ENCODE results near the gene GPR35.
"Not testable (repeated sequence)": the region's sequence is repeated elsewhere in the genome, so short reads cannot be mapped to it uniquely, and the experiment has no call there.

Gene GPR35

DNA sequence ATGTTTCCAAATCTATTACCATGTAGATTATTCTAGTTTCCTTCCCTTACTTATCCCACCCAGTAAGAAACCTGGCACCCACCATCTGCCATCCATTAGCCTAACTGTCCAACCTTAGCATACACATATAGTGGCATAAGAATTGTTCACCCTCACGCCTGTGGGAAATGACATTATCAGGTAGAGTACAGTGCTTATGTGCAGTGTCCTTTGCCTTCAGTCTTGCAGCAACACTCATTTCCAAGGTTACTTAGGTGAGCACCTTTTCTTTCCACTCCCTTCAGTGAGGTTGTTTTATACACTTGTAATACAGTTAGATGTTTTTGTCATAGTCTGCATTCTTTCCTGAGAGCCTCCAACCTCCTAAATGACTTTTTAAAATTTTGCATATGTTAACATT lies 39.3 kb downstream of the GPR35 start:
- no peak for DNase-seq

DNA sequence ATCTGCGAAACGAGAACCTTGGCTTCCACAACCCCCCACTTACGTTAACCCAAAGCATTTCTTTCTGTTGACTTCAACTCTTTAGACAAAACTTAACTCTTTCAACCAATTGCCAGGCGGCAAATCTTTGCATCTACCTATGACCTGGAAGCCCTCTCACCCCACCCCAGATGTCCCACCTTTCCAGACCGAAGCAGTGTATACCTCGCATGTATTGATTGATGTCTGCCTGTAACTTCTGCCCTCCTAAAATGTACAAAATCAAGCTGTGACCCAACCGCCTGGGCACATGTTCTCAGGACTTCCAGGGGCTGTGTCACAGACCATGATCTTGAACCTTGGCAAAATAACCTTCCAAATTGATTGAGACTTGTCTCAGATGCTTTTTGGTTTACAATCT lies 45.1 kb downstream of the GPR35 start:
- no peak for DNase-seq

DNA sequence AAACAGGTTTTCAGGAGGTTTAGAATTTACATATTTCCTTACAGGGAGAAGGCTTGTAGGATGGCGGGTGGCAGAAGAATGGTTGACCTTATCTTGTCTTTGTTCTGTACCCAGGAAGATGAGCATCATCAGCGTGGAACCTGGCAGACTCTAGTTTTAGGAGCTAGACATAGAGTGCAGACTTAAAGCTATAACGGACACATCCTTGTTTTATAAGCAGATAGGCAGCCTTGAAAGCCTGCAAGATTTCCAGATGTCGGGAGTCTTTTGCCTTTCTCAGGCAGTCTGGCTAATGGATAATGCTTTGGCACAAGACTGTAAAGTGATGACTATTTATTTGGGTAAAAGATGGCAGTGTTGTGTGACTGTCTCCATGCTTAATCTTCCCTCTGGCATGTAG lies 45.7 kb downstream of the GPR35 start:
- no peak for DNase-seq

DNA sequence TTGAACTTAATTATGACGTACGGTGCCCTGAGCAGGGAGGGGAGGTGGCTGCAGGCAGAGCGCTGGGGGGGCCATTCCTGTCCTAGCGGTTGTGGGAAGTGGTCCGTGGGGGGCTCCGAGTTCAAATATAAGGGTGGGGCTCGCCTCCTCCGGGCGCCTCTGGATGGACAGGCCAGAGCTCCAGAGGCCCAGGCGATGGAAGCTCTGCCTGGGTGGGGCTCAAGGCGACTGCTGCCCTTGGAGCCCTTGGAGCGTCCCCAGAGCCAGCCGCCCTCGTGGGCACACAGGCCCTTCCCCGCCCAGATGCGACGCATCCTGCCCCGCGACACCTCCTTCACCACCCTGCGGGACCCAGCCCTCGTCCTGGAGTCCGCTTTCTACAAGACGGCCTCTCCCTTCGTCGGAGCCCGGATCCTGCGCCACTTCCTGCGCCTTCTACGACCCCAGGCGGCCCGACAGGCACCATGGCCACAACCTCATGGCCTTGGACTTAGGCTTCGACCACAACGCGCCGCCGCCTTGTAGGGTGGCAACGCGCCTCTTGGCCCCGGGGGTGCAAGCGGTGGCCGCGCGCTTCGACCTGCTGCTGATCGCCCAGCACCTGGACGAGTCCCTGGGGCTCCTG lies 46.9 kb downstream of the GPR35 start:
- DNase-seq = no peak

DNA sequence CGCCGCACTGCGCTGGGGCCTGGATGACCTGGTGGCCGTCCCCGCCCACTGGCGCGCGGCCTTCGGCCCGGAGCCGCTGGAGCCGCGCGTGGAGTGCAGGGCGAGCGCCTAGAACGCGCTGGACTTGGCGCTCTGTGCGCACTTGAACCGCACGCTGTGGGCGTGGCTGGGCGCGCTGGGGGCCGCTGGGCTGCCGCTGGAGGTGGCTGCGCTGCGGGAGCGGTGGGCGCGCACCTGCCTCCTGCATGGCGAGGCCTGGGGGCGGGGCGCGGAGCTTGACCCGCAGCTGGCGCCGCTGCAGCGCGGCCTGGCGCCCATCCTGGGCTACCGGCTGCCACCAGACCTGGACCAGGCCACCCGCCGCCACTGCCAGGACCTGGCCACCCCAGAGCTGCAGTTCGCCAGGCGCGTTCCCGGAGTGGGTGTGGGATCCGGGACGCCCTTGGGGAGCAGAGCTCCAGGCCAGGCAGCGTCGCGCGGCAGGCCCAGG lies 47.5 kb downstream of the GPR35 start:
- DNase-seq = no peak

DNA sequence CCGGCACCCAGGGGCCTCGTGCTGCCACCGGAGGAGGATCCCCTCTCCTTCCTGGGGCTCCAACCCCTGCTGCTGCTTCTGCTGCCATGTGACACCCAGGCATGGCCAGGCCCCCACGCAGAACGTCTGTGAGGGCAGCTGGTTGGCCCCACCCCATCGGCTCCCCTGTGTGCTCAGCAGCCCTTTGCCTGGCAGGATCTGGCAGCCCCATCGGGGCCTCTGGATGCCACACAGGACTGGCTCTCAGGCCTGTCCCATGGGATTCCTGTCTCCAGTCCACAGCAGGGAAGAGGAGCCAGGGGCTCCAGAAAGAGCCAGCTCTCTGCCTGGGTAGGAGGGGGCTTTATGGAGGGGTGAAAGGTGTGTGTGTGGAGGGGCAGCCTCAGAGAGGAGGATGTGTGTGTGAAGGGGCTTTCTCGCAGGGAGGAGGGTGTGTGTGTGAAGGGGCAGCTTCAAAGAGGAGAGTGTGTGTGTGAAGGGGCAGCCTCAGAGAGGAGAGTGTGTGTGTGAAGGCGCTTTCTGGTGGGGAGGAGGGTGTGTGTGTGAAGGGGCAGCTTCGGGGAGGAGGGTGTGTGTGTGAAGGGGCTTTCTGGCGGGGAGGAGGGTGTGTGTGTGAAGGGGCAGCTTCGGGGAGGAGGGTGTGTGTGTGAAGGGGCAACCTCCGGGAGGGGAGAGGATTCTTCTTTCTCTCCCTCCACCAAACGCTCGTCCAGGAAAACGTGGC lies 49.3 kb downstream of the GPR35 start:
- DNase-seq = not testable (repeated sequence)

DNA sequence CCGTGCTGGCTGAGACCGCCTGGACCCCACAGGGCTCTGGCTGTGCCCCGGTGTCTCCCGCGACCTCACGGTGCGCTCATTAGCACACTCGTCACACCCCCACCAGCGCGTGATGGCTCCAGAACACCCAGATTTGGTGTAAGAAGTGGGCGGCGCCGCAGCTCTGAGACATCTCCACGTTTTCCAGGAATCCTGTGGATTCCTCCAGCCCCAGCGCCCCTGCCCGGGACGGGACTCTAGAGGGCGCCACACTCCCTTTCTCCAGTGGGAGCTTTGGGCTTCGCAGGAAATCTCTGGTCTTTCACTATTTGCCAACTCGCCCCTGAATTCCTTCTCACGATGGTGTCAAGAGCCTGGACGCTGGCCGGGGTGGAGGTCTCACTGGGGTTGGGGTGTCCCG lies 50.1 kb downstream of the GPR35 start:
- not testable (repeated sequence) for DNase-seq

DNA sequence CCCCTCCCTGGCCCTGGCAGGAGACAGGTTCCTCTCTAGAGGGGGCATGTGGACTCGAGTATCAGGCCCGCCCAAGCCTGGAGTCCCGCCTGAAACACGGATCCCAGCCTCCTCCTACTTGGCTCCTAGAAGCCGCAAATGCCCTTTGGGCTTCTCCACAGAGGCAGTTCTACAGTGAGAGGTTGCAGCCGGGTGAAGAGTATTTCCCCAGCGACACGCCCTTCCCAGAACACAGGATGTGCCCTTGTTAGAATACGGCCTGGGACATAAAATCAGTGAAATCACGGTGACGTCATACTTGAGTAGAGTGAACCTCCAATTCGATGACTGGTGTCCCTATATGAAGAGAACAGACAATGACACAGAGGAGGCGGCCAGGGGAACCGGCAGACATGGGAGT lies 52.8 kb downstream of the GPR35 start:
- not testable (repeated sequence) for DNase-seq

DNA sequence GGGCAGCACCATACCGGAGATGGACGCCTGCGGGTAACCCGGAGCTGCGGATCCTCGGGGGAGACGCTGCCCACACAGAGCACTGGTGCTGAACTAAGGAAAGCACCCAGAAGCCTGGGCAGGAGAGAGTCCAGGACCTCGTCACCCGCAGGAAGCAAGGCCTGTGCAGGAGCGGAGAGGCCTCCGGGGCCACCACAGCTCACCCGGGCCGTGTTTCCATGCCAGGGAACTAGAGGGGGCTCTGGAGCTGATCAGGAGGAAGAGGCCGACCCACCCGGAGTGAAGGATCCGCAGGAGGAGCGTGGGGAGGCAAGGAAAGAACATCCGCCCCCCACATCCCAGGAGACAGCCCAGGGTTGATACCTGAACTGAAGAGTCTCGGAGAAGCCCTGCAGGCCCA lies 53.6 kb downstream of the GPR35 start:
- DNase-seq = not testable (repeated sequence)

DNA sequence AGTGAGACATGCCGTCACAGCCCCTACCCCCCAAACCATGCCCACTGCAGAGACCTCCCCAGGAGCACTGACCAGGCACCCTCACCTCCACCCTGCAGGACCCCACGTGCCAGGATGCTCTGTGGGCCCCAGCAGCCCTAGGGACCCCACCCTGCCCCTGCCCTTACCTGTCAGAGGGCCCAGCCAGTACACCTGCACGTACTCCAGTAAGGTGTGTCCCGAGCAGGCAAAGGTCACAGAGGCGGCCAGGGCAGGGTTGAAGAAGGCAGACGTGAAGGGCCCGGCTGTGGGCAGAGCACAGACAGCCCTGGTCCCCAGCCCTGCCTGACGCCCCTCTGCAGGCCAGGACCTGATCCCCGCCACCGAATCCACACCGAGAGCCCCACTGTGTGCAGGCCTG lies 54.9 kb downstream of the GPR35 start:
- DNase-seq = not testable (repeated sequence)

Measured in NCI-H1048 (cell line).